ENCODE measurements around the gene SLC44A1. TPM values are rescaled to one million over a fixed set of nuclear protein-coding genes. Genes with fewer than 3 reads are reported as not detected.

SLC44A1 gene
- total RNA-seq, 4 donors from 2014 or later: 39.3 to 94.1 (median 58.3) TPM

DNA sequence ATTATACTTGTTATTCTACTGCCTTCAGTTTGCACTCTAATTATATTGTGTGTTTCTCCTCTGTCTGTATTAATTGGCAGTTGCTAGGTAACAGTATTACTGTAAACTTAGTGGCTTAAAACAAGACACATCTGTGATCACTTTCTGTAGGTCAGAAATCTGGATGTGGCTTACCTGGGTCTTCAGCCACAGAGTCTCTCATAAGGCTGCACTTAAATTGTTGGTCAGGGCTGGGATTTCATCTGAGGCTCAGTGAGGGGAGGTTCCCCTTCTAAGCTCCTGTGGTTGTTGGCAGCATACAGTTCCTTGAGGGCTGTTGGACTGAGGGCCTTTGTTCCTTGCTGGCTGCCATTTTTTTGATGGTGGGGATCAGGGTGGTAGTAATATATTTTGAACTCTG, 68.8 kb downstream of the SLC44A1 start:
- intact Hi-C loops (cut with DNase I; ENCODE audit: low total_unique reads): no loop called here
- Histone ChIP-seq H3K27ac (no peak overlapping the region), H3K9me3 (no peaks in the 10 kb centered on the region), H3K27me3 (no peaks in the 10 kb centered on the region), H3K4me1 (peaks cover 3 to 48% (median 22%) of the 10 kb centered on the region in 4 donors), H3K36me3 (no peaks in the 10 kb centered on the region), H3K4me3 (no peak overlapping the region)
- no peak for DNase-seq
- in situ Hi-C loops (cut with MboI; ENCODE audit: low pct_ligation_motif_present in 1 of 4, low pct_unique_long_range_greater_than_20kb in 1 of 4, low sequenced_read_pairs in 3 of 4): no loop called here
- no peak for TF ChIP-seq EP300 (IDR thresholded peaks at IDR 0.05; ENCODE audit: low read depth)
- no peak for TF ChIP-seq CTCF (IDR thresholded peaks at IDR 0.05)
- no peak for TF ChIP-seq POLR2AphosphoS5 (IDR thresholded peaks at IDR 0.05)
- no peak for TF ChIP-seq POLR2A (IDR thresholded peaks at IDR 0.05)

DNA sequence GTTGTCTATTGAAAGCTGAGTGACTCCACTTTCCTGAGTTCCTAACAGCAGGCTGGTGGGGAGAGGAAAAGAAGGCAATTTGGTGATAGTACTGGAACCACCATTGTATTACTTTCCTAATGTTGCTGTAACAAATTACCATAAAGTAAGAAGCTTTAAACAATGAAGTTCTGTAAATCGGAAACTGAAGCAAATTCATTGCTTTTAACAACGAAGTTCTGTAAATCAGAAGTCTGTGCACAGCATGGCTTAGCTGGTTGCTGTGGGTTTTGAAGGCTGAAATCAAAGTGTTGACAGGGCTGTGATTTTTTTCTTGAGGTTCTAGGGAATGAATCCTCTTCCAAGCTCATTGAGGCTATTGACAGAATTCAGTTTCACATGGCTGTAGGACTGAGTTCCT, 72.3 kb downstream of the SLC44A1 start:
- intact Hi-C loops (cut with DNase I; ENCODE audit: low total_unique reads) (no loop called here), in situ Hi-C loops (cut with MboI; ENCODE audit: low pct_ligation_motif_present in 1 of 4, low pct_unique_long_range_greater_than_20kb in 1 of 4, low sequenced_read_pairs in 3 of 4) (loop anchor here in 1 of 4 donors (5.0 kb wide), 1 partner anchor 59 kb away; no protein-coding TSS in a partner anchor)
- peaks cover 2 to 54% (median 16%) of the 10 kb centered on the region in 4 donors for H3K4me1 ChIP-seq
- H3K27me3 ChIP-seq: no peaks in the 10 kb centered on the region
- H3K36me3 ChIP-seq: no peaks in the 10 kb centered on the region
- WGBS, 2 donors (ENCODE audit: low coverage in 1 of 2): 96% methylated on average over 2 of the region's 2 CpGs
- H3K4me3 ChIP-seq: no peak overlapping the region
- H3K9me3 ChIP-seq: no peaks in the 10 kb centered on the region
- H3K27ac ChIP-seq: peak overlapping the region in 3 of 4 donors; percentile 79 to 87 (median 85)
- DNase-seq: no peak
- TF ChIP-seq POLR2AphosphoS5 (IDR thresholded peaks at IDR 0.05) (no peak), CTCF (IDR thresholded peaks at IDR 0.05) (no peak), EP300 (IDR thresholded peaks at IDR 0.05; ENCODE audit: low read depth) (no peak), POLR2A (IDR thresholded peaks at IDR 0.05) (no peak)

DNA sequence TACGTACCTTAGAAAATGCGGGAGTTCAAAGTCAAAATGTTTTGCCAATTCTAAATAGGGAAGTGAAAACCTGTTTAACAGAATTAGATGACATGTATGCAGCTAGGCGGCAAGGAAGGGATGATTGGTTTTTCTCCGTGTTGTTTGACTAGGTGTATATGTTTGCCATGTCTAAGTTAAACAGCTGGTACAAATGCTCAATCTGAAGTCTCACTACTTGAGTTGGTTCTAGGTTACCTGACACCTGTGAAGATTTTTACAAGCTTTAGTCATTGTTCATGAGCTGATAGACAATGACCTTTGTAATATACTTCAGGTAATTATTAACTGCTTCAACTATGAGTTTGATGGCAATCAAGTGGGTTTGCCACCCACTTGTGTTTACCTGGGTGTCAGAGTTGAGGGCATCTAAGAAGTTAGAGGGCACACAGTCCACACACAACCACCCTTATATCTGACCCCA, 74.3 kb downstream of the SLC44A1 start:
- in situ Hi-C loops (cut with MboI; ENCODE audit: low pct_ligation_motif_present in 1 of 4, low pct_unique_long_range_greater_than_20kb in 1 of 4, low sequenced_read_pairs in 3 of 4): loop anchor here in 1 of 4 donors (5.0 kb wide), 1 partner anchor 61 kb away; no protein-coding TSS in a partner anchor
- H3K27me3 ChIP-seq: no peaks in the 10 kb centered on the region
- H3K27ac ChIP-seq: peak overlapping the region; percentile 83 to 87 (median 86)
- H3K4me3 ChIP-seq: peak overlapping the region in 1 of 4 donors; percentile 5
- peaks cover 2 to 60% (median 18%) of the 10 kb centered on the region in 4 donors for H3K4me1 ChIP-seq
- 39 to 54% methylated on average over 4 of the region's 4 CpGs for WGBS, 2 donors (ENCODE audit: low coverage in 1 of 2)
- no peaks in the 10 kb centered on the region for H3K36me3 ChIP-seq
- TF ChIP-seq POLR2AphosphoS5 (IDR thresholded peaks at IDR 0.05): peak in 2 of 3 donors; percentile 46 to 62
- peak; percentile 10 for TF ChIP-seq POLR2A (IDR thresholded peaks at IDR 0.05)
- TF ChIP-seq EP300 (IDR thresholded peaks at IDR 0.05; ENCODE audit: low read depth): no peak
- TF ChIP-seq CTCF (IDR thresholded peaks at IDR 0.05): no peak
- peak; percentile 38 for DNase-seq
- intact Hi-C loops (cut with DNase I; ENCODE audit: low total_unique reads): no loop called here
- H3K9me3 ChIP-seq: no peaks in the 10 kb centered on the region

DNA sequence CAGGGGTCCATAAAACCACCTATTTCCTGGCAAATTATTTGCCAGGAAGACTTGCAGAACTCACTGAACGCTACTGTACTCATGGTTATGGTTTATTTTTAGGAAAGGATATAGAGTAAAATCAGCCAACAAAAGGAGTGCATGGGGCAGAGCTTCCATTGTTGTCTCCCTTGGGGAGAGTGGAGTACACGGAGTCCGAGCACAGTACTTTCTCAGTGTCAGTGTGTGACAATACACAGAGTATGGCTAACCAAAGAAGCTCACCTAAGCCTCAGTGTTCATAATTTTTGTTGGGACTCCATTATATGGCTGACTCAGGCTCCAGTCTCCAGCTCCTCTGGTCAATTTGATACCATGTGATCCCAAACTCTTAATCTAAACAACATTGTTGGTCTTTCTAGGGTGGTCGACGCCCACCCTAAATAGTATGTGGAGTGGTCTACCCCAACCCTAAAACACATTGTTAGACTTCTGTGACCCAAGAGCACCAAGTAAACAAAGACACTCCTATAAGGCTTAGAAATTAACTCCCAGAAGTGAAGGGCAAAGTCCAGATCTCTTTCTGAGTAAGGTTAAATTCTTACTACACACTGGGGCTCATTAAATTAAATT, 74.9 kb downstream of the SLC44A1 start:
- intact Hi-C loops (cut with DNase I; ENCODE audit: low total_unique reads): no loop called here
- Histone ChIP-seq H3K27ac (peak overlapping the region; percentile 83 to 87 (median 86)), H3K9me3 (no peaks in the 10 kb centered on the region), H3K4me1 (peaks cover 2 to 60% (median 18%) of the 10 kb centered on the region in 4 donors), H3K4me3 (peak overlapping the region in 1 of 4 donors; percentile 5), H3K36me3 (no peaks in the 10 kb centered on the region), H3K27me3 (no peaks in the 10 kb centered on the region)
- TF ChIP-seq POLR2A (IDR thresholded peaks at IDR 0.05) (peak; percentile 12), CTCF (IDR thresholded peaks at IDR 0.05) (no peak)
- in situ Hi-C loops (cut with MboI; ENCODE audit: low pct_ligation_motif_present in 1 of 4, low pct_unique_long_range_greater_than_20kb in 1 of 4, low sequenced_read_pairs in 3 of 4): loop anchor here in 1 of 4 donors (5.0 kb wide), 1 partner anchor 62 kb away; no protein-coding TSS in a partner anchor
- DNase-seq: no peak
- WGBS, 2 donors (ENCODE audit: low coverage in 1 of 2): 58% methylated on average over 5 of the region's 5 CpGs; no CpG with 5 or more reads in 1 of the 2 donors
